Fibroblast of villous mesenchyme (primary cell): ENCODE data around the gene EXOG. TPM values are rescaled to one million over a fixed set of nuclear protein-coding genes. Genes with fewer than 3 reads are reported as not detected.

ENCODE experiments used
- DNase-seq: peaks from one replicate; pipeline ENCODE4 v3.0.0-alpha.2; 2010; ENCODE audit warnings: low read depth
- H3K4me3 ChIP-seq: 2 replicates; pipeline ENCODE4 v1.5.1; 2011; ENCODE audit warnings: low read depth, mild to moderate bottlenecking, low read length
- CTCF ChIP-seq: IDR thresholded peaks from 2 replicates; pipeline ENCODE4 v1.5.1; 2012; ENCODE audit warnings: low read depth, mild to moderate bottlenecking, low read length; ENCODE audit not compliant: insufficient read depth
- total RNA-seq: library from RNA; depleted of rRNA; stranded (reverse); fragments of >200 nt; gene quantifications from 2 replicates; pipeline ENCODE4 v1.2.3, GENCODE V29; 2012

Gene EXOG
- total RNA-seq, 1 donor = 15.1 TPM

GRCh38 chr3:38460377-38461270, 35.5 kb upstream of the EXOG start:
- no peak for TF ChIP-seq CTCF
- H3K4me3 ChIP-seq = no peak overlapping the region
- DNase-seq = no peak

- H3K4me3 ChIP-seq = no peak overlapping the region
- TF ChIP-seq CTCF = no peak
- DNase-seq = no peak
These were observed 30.5 kb upstream of the EXOG start for GRCh38 chr3:38465588-38466154.

GRCh38 chr3:38468765-38469164, 27.4 kb upstream of the EXOG start:
- no peak for TF ChIP-seq CTCF
- no peak for DNase-seq

GRCh38 chr3:38469852-38470251, 26.3 kb upstream of the EXOG start:
- no peak for TF ChIP-seq CTCF
- no peak overlapping the region for H3K4me3 ChIP-seq
- no peak for DNase-seq

More at GRCh38 chr3:38468765-38469164, 27.4 kb upstream of the EXOG start:
- no peak overlapping the region for H3K4me3 ChIP-seq

- TF ChIP-seq CTCF = no peak
- H3K4me3 ChIP-seq = no peak overlapping the region
- DNase-seq = no peak
These were observed 24.8 kb upstream of the EXOG start for GRCh38 chr3:38471260-38471857.

GRCh38 chr3:38472342-38472741, 23.8 kb upstream of the EXOG start:
- DNase-seq = no peak
- no peak overlapping the region for H3K4me3 ChIP-seq
- TF ChIP-seq CTCF = no peak
